ENCODE results near the gene CBFA2T3. TPM values are rescaled to one million over a fixed set of nuclear protein-coding genes. Genes with fewer than 3 reads are reported as not detected.

CBFA2T3 gene
- total and polyA plus RNA-seq, 2 of the 13 experiments (the other 11 are each of a cell fraction or from before 2014, with no cell fraction given) = 0.05 TPM; not detected in 1

DNA sequence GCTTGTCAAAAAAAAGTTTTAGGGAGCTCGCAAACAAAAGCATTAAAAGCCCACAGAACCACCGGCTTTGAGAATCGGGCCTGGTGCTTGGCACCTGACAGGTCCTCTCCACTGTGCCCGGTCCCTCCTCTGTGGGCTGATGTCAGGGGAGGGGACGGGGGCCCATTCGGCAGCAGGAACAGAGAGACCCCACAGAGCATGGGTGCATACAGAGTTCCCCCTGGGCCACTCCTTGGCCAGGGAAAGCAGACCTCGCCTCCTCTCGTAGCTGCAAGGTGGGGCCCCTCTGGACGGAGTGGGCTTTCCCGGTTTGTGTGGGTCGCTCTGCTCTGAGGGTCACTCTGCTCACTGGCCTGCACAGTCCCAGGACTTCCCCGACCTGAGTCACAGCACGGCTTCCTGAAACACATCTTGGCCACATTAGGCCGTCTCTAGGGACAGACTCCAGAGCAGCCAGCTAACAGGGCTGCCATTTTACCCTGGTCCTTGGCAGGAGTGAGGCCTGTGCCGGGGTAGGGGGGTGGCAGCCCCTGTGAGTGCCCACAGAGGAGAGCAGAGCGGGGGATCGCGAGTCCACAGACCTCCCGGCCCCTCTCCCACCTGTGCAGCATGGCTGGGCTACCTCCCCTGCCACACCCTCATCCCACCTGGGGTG is 11.1 kb downstream of the CBFA2T3 start:
- DNase-seq (ENCODE audit: low spot score) (no peak), ATAC-seq (no peak), FAIRE-seq (no peak)
- Histone ChIP-seq H2AFZ (ENCODE audit: low read length) (no peak overlapping the region), H3K4me3 (replicated peaks in 1 of 3; ENCODE audit: insufficient read depth in 1 of 3, low read depth in 2 of 3, low read length in 3 of 3) (no peak overlapping the region), H3K9ac (ENCODE audit: insufficient read depth, low read depth, low read length) (no peak overlapping the region), H3K36me3 (replicated peaks in 1 of 2; ENCODE audit: control insufficient read depth in 1 of 2, insufficient read depth in 2 of 2, low read length in 2 of 2) (no peaks in the 10 kb centered on the region), H3K9me3 (ENCODE audit: low read length) (no peaks in the 10 kb centered on the region), H3K27ac (ENCODE audit: extremely low read length, insufficient read depth, low read length) (no peak overlapping the region), H3K4me1 (ENCODE audit: insufficient read depth, low read length) (no peaks in the 10 kb centered on the region), H3K4me2 (ENCODE audit: low read depth, low read length) (no peak overlapping the region), H4K20me1 (ENCODE audit: insufficient read depth, low read length) (0 out of 2 replicates have a peak, but pooled peaks cover 2% of the 10 kb centered on the region), H3K27me3 (ENCODE audit: control insufficient read depth in 1 of 2, insufficient read depth in 2 of 2, low read length in 2 of 2) (peaks cover 51 to 91% of the 10 kb centered on the region in 2 experiments), H3K79me2 (ENCODE audit: insufficient read depth, low read length) (no peaks in the 10 kb centered on the region)
- TF ChIP-seq SIX4 (CRISPR knock-in tag; IDR thresholded peaks at IDR 0.05) = no peak
- no peak for TF ChIP-seq ELF4 (CRISPR knock-in tag; IDR thresholded peaks at IDR 0.05; ENCODE audit: borderline replicate concordance)
- no peak for TF ChIP-seq CEBPG (CRISPR knock-in tag; IDR thresholded peaks at IDR 0.05)
- TF ChIP-seq ZNF34 (CRISPR knock-in tag; IDR thresholded peaks at IDR 0.05; ENCODE audit: borderline replicate concordance) = no peak
- no peak for TF ChIP-seq AGO2 (optimal IDR thresholded peaks at IDR 0.05; ENCODE audit: low read depth, low read length)
- no peak for TF ChIP-seq GATAD1 (CRISPR knock-in tag; IDR thresholded peaks at IDR 0.05)
- TF ChIP-seq NONO (IDR thresholded peaks at IDR 0.05) = no peak
- TF ChIP-seq NONO (CRISPR knock-in tag; conservative IDR thresholded peaks at IDR 0.05) = no peak
- TF ChIP-seq ZNF891 (CRISPR knock-in tag; IDR thresholded peaks at IDR 0.05) = no peak
- no peak for TF ChIP-seq ZNF7 (CRISPR knock-in tag; IDR thresholded peaks at IDR 0.05)
- TF ChIP-seq ARHGAP35 (CRISPR knock-in tag; IDR thresholded peaks at IDR 0.05; ENCODE audit: borderline replicate concordance) = no peak
- TF ChIP-seq ZNF615 (CRISPR knock-in tag; IDR thresholded peaks at IDR 0.05; ENCODE audit: borderline replicate concordance) = no peak
- no peak for TF ChIP-seq FIP1L1 (IDR thresholded peaks at IDR 0.05; ENCODE audit: borderline replicate concordance, insufficient read depth, low read depth, low read length)
- no peak for TF ChIP-seq MIER3 (CRISPR knock-in tag; IDR thresholded peaks at IDR 0.05; ENCODE audit: borderline replicate concordance)
- TF ChIP-seq NBN (conservative IDR thresholded peaks at IDR 0.05) = no peak
- TF ChIP-seq MAX (IDR thresholded peaks at IDR 0.05) = no peak
- TF ChIP-seq AKAP8 (CRISPR knock-in tag; IDR thresholded peaks at IDR 0.05) = no peak
- no peak for TF ChIP-seq ZBTB3 (CRISPR knock-in tag; IDR thresholded peaks at IDR 0.05; ENCODE audit: borderline replicate concordance, low read depth)
- TF ChIP-seq YEATS4 (CRISPR knock-in tag; IDR thresholded peaks at IDR 0.05; ENCODE audit: borderline replicate concordance) = no peak
- TF ChIP-seq DR1 (CRISPR knock-in tag; IDR thresholded peaks at IDR 0.05) = no peak
- CTCF ChIA-PET (ENCODE audit: low intra/inter-chr PET ratio, low total read pairs) = no interaction called here
- in situ Hi-C loops (cut with HindIII; ENCODE audit: extremely low pct_ligation_motif_present, low pct_unique_long_range_greater_than_20kb) = no loop called here
- POLR2A ChIA-PET = no interaction called here
- intact Hi-C loops (cut with micrococcal nuclease; ENCODE audit: unreplicated experiment) = no loop called here
- no TSS peak for BruUV-seq (replicated peaks)
- WGBS (ENCODE audit: low lambda C conversion rate) = 13% methylated on average over 10 of the region's 19 CpGs

All from HepG2 (cell line).